SKM-1 treated with dmso at 0.1 percent for 144 hours (cell line): ENCODE results near the gene ANKFN1.

Experiments used
- DNase-seq: peaks from one replicate; lab custom pipeline; 2025; ENCODE audit not compliant: unreplicated experiment; lab: John Stamatoyannopoulos, UW

ANKFN1 gene

GRCh38 chr17:56434610-56435009, 281.3 kb downstream of the ANKFN1 start:
- DNase-seq, result no peak

- DNase-seq, result no peak
Measured at GRCh38 chr17:56436142-56436541, 282.9 kb downstream of the ANKFN1 start.

GRCh38 chr17:56440419-56440818, 287.1 kb downstream of the ANKFN1 start:
- no peak for DNase-seq

- no peak for DNase-seq
Measured at GRCh38 chr17:56441308-56441707, 288.0 kb downstream of the ANKFN1 start.

- no peak for DNase-seq
Measured at GRCh38 chr17:56445692-56446411, 292.6 kb downstream of the ANKFN1 start.

GRCh38 chr17:56447171-56447570, 293.9 kb downstream of the ANKFN1 start:
- DNase-seq, result no peak

- no peak for DNase-seq
Measured at GRCh38 chr17:56448371-56448770, 295.1 kb downstream of the ANKFN1 start.

GRCh38 chr17:56449176-56449575, 295.9 kb downstream of the ANKFN1 start:
- no peak for DNase-seq

- no peak for DNase-seq
Measured at GRCh38 chr17:56451629-56452028, 298.4 kb downstream of the ANKFN1 start.

GRCh38 chr17:56452461-56452860, 299.2 kb downstream of the ANKFN1 start:
- DNase-seq, result no peak

- no peak for DNase-seq
Measured at GRCh38 chr17:56457501-56457900, 304.2 kb downstream of the ANKFN1 start.

GRCh38 chr17:56465886-56466285, 312.6 kb downstream of the ANKFN1 start:
- no peak for DNase-seq

- DNase-seq, result no peak
Measured at GRCh38 chr17:56468840-56469239, 315.6 kb downstream of the ANKFN1 start.

GRCh38 chr17:56471696-56472095, 318.4 kb downstream of the ANKFN1 start:
- DNase-seq, result no peak

GRCh38 chr17:56475116-56475515, 321.8 kb downstream of the ANKFN1 start:
- no peak for DNase-seq

- peak; percentile 31 for DNase-seq
Measured at GRCh38 chr17:56478836-56479447, 325.7 kb downstream of the ANKFN1 start.

- DNase-seq, result no peak
Measured at GRCh38 chr17:56480501-56480900, 327.2 kb downstream of the ANKFN1 start.

- no peak for DNase-seq
Measured at GRCh38 chr17:56481659-56482058, 328.4 kb downstream of the ANKFN1 start.

- DNase-seq, result no peak
Measured at GRCh38 chr17:56482229-56482628, 329.0 kb downstream of the ANKFN1 start.

GRCh38 chr17:56486732-56487131, 333.5 kb downstream of the ANKFN1 start:
- no peak for DNase-seq

GRCh38 chr17:56488800-56489199, 335.5 kb downstream of the ANKFN1 start:
- DNase-seq, result no peak

- DNase-seq, result no peak
Measured at GRCh38 chr17:56489980-56490379, 336.7 kb downstream of the ANKFN1 start.

GRCh38 chr17:56495556-56495955, 342.3 kb downstream of the ANKFN1 start:
- DNase-seq, result no peak
